NCI-H510A (cell line): ENCODE measurements around the gene CHP1.
"Not testable (repeated sequence)": the region's sequence is repeated elsewhere in the genome, so short reads cannot be mapped to it uniquely, and the experiment has no call there.

ENCODE experiments used
- DNase-seq: peaks from one replicate; lab custom pipeline; 2025; lab: John Stamatoyannopoulos, UW

CHP1 gene

DNA sequence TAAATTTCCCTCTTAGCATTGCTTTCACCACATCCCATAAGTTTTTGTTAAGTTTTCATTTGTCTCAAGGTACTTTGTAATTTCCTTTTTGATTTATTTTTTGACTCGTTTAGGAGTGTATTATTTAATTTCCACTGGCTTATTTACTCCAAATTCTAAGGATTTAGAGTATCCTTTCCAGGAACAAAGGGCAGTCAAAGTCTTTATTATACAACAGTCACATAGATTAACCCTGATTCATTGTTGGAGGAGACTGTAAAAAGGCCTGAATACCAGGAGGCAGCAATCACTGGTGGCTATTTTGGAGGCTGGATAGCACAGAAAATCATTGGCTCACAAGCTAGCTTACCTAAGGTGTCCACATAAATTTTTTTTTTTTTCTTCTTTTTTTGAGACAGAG lies 61.5 kb downstream of the CHP1 start:
- DNase-seq, result no peak

DNA sequence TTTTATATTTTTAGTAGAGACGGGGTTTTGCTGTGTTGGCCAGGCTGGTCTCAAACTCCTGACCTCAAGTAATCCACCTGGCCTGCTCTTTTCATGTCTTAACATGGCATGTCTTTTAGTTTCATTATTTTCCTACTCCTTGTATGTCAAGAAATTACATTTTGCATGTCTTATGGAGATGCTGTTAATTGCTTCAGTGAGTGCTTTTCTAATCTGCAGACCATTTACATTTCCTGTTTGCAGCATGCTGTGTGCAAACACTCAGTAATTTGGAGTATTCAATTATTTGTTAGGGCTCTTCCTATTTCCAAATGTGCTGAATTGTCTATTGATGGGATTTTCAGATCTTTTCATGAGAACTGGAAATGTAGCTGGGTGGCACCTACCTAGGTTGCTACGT lies 70.1 kb downstream of the CHP1 start:
- DNase-seq, result not testable (repeated sequence)

DNA sequence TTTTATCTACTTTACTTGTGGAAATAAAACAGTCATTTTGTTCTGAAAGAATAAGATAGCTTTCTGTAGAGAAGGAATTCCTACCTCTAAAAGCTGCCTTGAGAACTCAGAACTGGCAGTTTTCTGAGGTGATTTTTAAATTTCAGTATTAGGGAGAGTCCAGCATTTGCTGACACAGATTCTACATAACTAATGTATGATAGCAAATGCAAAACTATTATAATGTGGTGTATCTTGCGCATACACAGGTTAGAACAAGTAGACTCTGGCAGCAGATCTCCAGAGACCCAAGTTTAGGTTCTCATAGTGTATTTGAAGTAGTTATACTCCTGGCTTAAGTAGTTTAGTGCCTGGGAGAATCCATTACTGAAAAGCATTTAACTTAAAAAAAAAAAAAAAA lies 70.5 kb downstream of the CHP1 start:
- no peak for DNase-seq

DNA sequence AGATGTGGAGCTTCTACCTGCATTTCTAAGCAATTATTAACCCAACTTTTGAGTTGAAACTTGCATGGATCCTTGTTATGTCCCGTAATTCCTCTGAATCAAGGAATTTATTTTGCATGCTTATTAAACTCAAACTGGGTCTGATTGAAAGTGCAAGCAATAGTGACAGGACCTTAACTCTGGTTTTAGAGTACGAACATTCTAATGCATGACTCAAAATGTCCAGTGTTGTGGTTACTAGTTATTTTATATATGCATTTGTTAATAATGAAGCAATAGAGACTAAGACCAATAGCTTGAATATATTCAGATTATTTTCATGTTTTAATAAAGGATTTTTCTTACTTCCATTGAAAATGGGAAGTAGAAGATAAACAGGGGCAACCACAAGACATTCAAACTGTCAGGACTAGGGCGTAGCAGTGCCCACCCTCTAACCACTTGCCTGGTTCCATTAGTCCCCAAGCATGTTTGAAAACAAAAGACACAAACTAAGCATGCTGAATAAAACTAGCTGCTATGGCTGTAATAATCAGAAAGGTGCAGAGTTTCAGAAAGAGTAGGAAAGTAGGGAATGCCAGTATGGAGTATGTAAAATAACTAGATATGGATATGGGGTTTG lies 73.2 kb downstream of the CHP1 start:
- DNase-seq, result no peak

DNA sequence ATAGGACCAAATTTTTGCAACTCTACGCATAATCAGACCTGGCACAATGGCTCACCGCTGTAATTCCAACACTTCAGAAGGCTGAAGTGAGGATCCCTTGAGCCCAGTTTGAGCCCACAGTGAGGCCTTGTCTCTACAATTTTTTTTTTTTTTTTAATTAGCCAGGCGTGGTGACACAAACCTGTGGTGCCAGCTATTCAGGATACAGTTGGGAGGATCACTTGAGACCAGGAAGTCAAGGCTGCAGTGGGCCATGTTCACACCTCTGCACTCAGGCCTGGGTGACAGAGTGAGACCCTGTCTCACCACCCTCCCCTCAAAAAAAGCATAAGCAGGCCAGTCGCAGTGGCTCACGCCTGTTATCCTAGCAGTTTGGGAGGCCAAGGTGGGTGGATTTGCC lies 76.6 kb downstream of the CHP1 start:
- DNase-seq, result no peak

DNA sequence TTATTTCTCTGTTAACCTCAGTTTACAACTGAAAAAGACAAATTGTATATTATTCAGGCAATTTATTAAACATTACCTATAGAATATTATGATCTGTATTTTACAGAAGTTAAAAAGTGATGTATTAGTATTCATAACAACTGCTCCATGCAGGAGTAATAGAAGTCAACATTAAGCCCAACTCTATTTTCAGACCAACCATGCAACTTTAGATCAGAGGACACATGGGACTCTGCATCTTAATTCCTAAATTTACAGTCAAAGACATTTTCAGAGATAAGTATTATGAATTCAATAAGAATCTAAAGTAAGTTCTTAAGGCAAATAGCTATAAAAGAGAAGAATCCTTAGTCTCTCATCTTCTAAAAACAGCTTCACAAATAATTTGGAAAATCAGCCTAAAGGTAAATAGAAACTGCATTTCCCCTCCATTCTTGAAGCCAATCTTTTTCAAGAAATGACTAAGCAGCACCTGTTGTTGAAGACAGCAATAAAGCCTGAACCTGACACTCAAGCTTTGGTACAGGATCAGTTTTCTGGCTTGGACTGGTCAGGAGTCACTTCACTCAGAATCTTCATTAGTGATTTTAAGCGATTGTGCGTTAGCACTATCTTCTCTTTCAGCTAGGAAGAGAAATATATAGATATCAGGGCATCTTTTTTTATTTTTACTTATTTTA lies 78.3 kb downstream of the CHP1 start:
- no peak for DNase-seq

DNA sequence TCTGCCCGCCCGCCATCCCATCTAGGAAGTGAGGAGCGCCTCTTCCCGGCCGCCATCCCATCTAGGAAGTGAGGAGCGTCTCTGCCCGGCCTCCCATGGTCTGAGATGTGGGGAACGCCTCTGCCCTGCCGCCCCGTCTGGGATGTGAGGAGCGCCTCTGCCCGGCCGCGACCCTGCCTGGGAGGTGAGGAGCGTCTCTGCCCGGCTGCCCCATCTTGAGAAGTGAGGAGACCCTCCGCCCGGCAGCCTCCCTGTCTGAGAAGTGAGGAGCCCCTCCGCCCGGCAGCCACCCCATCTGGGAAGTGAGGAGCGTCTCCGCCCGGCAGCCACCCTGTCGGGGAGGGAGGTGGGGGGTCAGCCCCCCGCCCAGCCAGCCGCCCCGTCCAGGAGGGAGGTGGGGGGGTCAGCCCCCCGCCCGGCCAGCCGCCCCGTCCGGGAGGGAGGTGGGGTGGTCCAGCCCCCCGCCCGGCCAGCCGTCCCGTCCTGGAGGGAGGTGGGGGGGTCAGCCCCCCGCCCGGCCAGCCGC lies 89.8 kb downstream of the CHP1 start:
- not testable (repeated sequence) for DNase-seq

DNA sequence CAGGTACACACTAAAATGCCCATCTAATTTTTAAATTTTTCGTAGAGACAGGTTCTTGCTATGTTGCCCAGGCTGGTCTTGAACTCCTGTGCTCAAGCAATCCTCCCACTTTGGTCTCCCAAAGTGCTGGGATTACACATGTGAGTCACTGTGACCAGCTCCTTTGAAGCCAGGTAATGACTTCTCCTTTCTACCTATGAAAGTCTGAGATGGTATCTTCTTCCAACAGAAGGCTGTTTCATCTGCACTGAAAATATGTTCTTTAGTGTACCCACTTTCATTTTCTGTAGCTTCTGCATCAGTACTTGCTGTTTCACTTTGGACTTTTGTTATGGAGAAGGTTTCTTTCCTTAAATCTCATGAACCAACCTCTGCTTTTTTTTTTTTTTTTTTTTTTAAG lies 92.5 kb downstream of the CHP1 start:
- no peak for DNase-seq

DNA sequence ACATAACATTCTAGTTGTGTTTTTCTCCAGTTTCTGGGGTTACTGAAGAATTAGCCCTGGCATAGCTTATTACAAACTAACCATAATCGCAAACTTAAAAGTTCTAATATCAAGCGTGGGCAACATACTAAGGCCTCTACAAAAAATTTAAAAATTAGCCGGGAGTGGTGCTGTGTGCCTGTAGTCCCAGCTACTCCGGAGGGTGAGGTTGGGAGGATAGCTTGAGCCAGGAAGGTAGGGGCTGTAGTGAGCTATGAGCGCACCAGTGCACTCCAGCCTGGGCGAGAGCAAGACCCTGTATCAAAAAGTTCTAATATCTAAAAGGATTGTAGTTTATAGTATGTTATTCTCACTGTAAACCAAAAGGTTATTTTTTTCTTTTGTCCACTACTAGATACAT lies 100.2 kb downstream of the CHP1 start:
- DNase-seq, result no peak
